ENCODE results near the gene RBBP8NL. TPM values are rescaled to one million over a fixed set of nuclear protein-coding genes. Genes with fewer than 3 reads are reported as not detected.

The RBBP8NL gene
- polyA plus RNA-seq, 1 experiment, result not detected

DNA sequence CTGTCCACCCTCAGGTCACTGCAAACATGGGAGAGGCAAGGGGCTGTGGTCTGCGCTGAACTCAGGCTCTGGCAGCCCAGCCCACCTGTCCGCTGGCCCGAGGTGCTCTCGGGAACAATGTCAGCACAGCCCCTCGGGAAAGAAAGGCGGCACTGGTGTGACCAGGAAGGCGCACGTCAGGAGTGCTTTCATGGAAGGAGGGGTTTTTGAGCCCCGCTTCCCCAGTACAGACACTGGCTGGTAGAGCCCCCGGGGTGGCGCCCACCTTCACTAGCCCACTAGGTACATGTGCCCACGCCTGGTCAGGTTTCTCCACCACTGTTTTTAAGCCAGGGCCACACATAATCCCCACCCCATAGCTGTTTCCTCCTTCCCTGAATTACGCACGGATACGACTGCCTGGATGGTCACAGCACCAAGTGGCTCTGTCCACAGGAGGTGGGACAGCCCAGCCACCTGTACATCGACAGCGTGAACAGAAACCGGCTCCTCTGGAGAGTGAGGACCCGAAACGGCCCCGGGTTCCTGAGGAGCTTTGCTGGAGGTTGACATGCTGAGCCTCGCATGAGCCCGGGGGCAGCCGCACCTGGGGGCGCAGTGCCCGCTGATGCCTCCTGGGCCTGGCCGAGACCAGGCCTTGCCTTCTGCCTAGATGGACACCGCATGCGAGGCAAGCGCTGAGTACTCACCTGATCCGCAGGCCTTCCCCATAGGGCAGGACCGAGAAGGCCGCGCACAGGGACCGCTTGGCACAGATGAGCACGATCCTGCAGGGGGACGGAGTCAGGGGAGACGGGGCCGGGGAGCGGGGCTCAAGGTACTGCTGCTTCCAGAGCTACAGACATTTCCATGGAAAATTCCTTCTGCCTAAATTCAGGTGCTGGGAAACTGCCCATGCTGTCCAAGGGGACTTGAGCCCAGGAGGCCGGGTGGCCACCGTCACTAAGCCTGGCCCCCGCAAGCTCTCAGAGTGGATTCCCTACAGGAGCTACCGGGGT is 32.8 kb downstream of the RBBP8NL start:
- Histone ChIP-seq H3K9me3 (ENCODE audit: control insufficient read depth, insufficient read depth, low read length) (peaks cover 7% of the 10 kb centered on the region; the same call in 1 of the 2 replicates), H3K27ac (ENCODE audit: low read depth, low read length) (no peak overlapping the region), H3K4me3 (ENCODE audit: low read depth, low read length) (no peak overlapping the region), H3K27me3 (ENCODE audit: control insufficient read depth, insufficient read depth, low read length) (no peaks in the 10 kb centered on the region)
- CTCF ChIA-PET, result interaction anchor here (0.6 kb wide), 1 partner anchor 19 kb away, joined by 3 read pairs; no protein-coding TSS in a partner anchor
- POLR2A ChIA-PET, result no interaction called here
- no peak for DNase-seq (ENCODE audit: low read depth, low spot score)
- TF ChIP-seq, protein P1, sequence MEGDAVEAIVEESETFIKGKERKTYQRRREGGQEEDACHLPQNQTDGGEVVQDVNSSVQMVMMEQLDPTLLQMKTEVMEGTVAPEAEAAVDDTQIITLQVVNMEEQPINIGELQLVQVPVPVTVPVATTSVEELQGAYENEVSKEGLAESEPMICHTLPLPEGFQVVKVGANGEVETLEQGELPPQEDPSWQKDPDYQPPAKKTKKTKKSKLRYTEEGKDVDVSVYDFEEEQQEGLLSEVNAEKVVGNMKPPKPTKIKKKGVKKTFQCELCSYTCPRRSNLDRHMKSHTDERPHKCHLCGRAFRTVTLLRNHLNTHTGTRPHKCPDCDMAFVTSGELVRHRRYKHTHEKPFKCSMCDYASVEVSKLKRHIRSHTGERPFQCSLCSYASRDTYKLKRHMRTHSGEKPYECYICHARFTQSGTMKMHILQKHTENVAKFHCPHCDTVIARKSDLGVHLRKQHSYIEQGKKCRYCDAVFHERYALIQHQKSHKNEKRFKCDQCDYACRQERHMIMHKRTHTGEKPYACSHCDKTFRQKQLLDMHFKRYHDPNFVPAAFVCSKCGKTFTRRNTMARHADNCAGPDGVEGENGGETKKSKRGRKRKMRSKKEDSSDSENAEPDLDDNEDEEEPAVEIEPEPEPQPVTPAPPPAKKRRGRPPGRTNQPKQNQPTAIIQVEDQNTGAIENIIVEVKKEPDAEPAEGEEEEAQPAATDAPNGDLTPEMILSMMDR (IDR thresholded peaks at IDR 0.05; ENCODE audit: low read depth, low read length), result no peak

DNA sequence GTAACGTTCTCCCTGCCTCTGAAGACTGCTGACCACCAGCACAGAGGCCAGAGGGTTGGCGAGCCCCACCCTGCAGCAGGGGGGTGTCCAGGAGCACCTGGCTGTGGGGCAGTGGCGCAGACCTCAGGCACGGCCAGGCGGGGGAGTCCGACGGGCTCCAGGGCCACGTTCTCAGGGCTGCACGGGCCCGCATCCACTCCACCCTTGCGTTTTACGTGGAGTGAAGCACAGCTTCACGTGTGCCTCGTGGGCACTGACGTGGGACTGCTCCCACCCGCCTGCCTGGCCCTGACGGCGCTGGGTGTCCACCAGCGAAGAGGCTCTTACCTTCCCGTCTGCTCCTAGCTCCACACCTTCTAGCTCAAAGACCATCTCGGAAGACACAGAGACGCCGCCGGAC is 33.5 kb downstream of the RBBP8NL start:
- CTCF ChIA-PET, result no interaction called here
- Histone ChIP-seq H3K4me3 (ENCODE audit: low read depth, low read length) (no peak overlapping the region), H3K27me3 (ENCODE audit: control insufficient read depth, insufficient read depth, low read length) (no peaks in the 10 kb centered on the region), H3K9me3 (ENCODE audit: control insufficient read depth, insufficient read depth, low read length) (peaks cover 7% of the 10 kb centered on the region; the same call in 1 of the 2 replicates), H3K27ac (ENCODE audit: low read depth, low read length) (no peak overlapping the region)
- TF ChIP-seq, protein P1 (IDR thresholded peaks at IDR 0.05; ENCODE audit: low read depth, low read length), result no peak
- POLR2A ChIA-PET, result no interaction called here
- DNase-seq (ENCODE audit: low read depth, low spot score), result no peak

DNA sequence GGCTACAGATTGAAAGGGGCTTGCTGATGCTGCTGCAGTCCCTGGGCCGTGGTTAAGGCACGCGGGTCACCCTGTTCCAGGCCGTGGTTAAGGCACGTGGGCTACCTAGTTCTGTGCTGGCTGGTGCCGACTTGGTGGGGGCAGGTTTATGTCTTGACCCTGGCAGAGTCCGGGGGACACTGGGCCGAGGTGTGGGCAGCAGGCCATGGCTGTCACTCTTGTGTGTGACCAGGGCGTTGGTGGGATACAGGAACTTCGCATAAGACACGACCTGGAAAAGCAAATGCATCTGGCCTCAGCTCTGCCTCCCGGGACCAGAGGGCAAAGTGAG is 34.0 kb downstream of the RBBP8NL start:
- no peak for DNase-seq (ENCODE audit: low read depth, low spot score)
- TF ChIP-seq, protein P1 (IDR thresholded peaks at IDR 0.05; ENCODE audit: low read depth, low read length), result no peak
- POLR2A ChIA-PET, result no interaction called here
- H3K27ac ChIP-seq (ENCODE audit: low read depth, low read length), result no peak overlapping the region
- no peak overlapping the region for H3K4me3 ChIP-seq (ENCODE audit: low read depth, low read length)
- H3K27me3 ChIP-seq (ENCODE audit: control insufficient read depth, insufficient read depth, low read length), result no peaks in the 10 kb centered on the region
- CTCF ChIA-PET, result no interaction called here
- H3K9me3 ChIP-seq (ENCODE audit: control insufficient read depth, insufficient read depth, low read length), result peaks cover 2% of the 10 kb centered on the region; the same call in 1 of the 2 replicates

DNA sequence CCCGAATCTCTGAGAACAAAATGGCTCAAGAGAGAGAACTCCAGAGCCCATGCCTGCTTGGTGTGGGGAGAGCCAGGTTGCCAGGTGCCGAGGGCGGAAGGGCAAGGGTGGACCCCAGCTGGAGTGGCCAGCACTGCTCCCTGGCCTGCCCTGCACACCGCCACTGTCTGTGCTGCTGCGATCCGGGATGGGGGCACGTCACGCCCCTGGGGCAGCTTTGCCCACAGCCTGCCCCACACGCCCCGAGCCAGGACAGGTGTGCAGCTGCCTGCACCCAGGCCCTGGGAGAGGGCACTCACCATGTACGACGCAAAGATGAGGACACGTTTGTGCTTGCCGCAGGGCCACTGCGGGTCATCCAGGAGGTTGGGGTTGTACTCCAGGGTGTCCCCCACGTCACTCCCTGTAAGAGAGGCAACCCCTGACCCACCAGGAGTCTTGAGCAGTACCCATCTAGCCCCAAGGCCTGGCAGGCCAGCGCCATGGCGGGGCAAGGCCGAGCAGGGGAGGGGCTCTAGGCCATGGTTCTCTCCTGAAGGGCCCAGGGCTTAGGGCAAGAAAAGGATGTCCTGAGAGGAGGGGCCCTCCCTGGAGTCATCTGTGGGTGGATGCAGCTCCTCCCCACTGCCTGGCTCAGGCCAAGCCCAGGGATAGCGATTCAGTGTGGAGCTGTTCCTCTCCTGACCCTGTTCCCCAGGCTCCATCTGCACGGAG is 34.6 kb downstream of the RBBP8NL start:
- Histone ChIP-seq H3K9me3 (ENCODE audit: control insufficient read depth, insufficient read depth, low read length) (no peaks in the 10 kb centered on the region; the same call in 1 of the 2 replicates), H3K27ac (ENCODE audit: low read depth, low read length) (no peak overlapping the region), H3K27me3 (ENCODE audit: control insufficient read depth, insufficient read depth, low read length) (no peaks in the 10 kb centered on the region), H3K4me3 (ENCODE audit: low read depth, low read length) (no peak overlapping the region)
- no peak for DNase-seq (ENCODE audit: low read depth, low spot score)
- ChIA-PET POLR2A (no interaction called here), CTCF (interaction anchor here (1.0 kb wide), 1 partner anchor 10 kb away, joined by 3 read pairs; no protein-coding TSS in a partner anchor)
- TF ChIP-seq, protein P1 (IDR thresholded peaks at IDR 0.05; ENCODE audit: low read depth, low read length), result no peak

DNA sequence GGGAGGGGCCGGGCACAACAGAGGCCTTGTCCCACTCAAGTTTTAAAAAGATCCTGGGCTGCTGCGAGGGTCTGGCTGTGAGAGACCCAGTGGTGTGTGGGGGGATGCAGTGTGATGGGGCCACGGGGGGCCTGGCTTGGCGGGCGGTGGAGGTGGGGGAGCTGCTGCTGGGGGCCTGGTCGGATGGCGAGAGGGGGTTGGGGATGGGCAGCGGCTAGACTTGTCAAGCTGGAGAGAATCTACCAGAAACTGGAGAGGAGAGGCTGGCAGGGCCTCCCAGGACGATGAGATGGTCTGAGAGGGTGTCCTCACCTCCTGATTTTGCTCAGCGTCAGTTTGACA is 35.3 kb downstream of the RBBP8NL start:
- Histone ChIP-seq H3K4me3 (ENCODE audit: low read depth, low read length) (no peak overlapping the region), H3K9me3 (ENCODE audit: control insufficient read depth, insufficient read depth, low read length) (no peaks in the 10 kb centered on the region; the same call in 1 of the 2 replicates), H3K27me3 (ENCODE audit: control insufficient read depth, insufficient read depth, low read length) (no peaks in the 10 kb centered on the region), H3K27ac (ENCODE audit: low read depth, low read length) (no peak overlapping the region)
- POLR2A ChIA-PET, result no interaction called here
- DNase-seq (ENCODE audit: low read depth, low spot score), result no peak
- TF ChIP-seq, protein P1 (IDR thresholded peaks at IDR 0.05; ENCODE audit: low read depth, low read length), result no peak
- CTCF ChIA-PET, result interaction anchor here (1.0 kb wide), 1 partner anchor 9 kb away, joined by 3 read pairs; no protein-coding TSS in a partner anchor

Data from AG04450 (cell line).